NCI-H1436 treated with DMSO at 0.1 percent for 48 hours (cell line): ENCODE measurements around the gene HSPA1A.
"Not testable (repeated sequence)": the region's sequence is repeated elsewhere in the genome, so short reads cannot be mapped to it uniquely, and the experiment has no call there.

ENCODE experiments used
- DNase-seq: peaks from one replicate; lab custom pipeline; 2025; lab: John Stamatoyannopoulos, UW

Gene HSPA1A

GRCh38 chr6:31836474-31837368 is 21.4 kb downstream of the HSPA1A start:
- DNase-seq: no peak

- no peak for DNase-seq
Measured at GRCh38 chr6:31837369-31838113, 22.2 kb downstream of the HSPA1A start.

GRCh38 chr6:31838114-31838553 is 22.8 kb downstream of the HSPA1A start:
- not testable (repeated sequence) for DNase-seq

GRCh38 chr6:31838968-31839367 is 23.6 kb downstream of the HSPA1A start:
- no peak for DNase-seq

GRCh38 chr6:31839779-31840126 is 24.4 kb downstream of the HSPA1A start:
- DNase-seq: not testable (repeated sequence)

- DNase-seq: no peak
Measured at GRCh38 chr6:31842053-31842452, 26.7 kb downstream of the HSPA1A start.

- no peak for DNase-seq
Measured at GRCh38 chr6:31844507-31844906, 29.2 kb downstream of the HSPA1A start.

GRCh38 chr6:31847276-31847978 is 32.1 kb downstream of the HSPA1A start:
- DNase-seq: no peak

- no peak for DNase-seq
Measured at GRCh38 chr6:31850765-31851484, 35.6 kb downstream of the HSPA1A start.

- no peak for DNase-seq
Measured at GRCh38 chr6:31851485-31851832, 36.1 kb downstream of the HSPA1A start.

GRCh38 chr6:31851980-31852718 is 36.8 kb downstream of the HSPA1A start:
- not testable (repeated sequence) for DNase-seq

- DNase-seq: not testable (repeated sequence)
Measured at GRCh38 chr6:31857774-31858173, 42.4 kb downstream of the HSPA1A start.

- DNase-seq: no peak
Measured at GRCh38 chr6:31858707-31859106, 43.4 kb downstream of the HSPA1A start.

- no peak for DNase-seq
Measured at GRCh38 chr6:31859923-31860322, 44.6 kb downstream of the HSPA1A start.

- DNase-seq: no peak
Measured at GRCh38 chr6:31860349-31860748, 45.0 kb downstream of the HSPA1A start.

- DNase-seq: no peak
Measured at GRCh38 chr6:31861150-31861549, 45.8 kb downstream of the HSPA1A start.

GRCh38 chr6:31861919-31862343 is 46.6 kb downstream of the HSPA1A start:
- no peak for DNase-seq

- DNase-seq: peak; percentile 99
Measured at GRCh38 chr6:31862344-31863235, 47.2 kb downstream of the HSPA1A start, which contains the start of gene NEU1. NEU1 (minus strand) TSS chr6:31862821; CDS start chr6:31862776, 45 bp downstream.

- DNase-seq: not testable (repeated sequence)
Measured at GRCh38 chr6:31864123-31864562, 48.8 kb downstream of the HSPA1A start.

GRCh38 chr6:31864818-31865204 is 49.5 kb downstream of the HSPA1A start:
- no peak for DNase-seq
